ENCODE measurements around the gene MRFAP1L1. TPM values are rescaled to one million over a fixed set of nuclear protein-coding genes. Genes with fewer than 3 reads are reported as not detected.

Gene MRFAP1L1
- total RNA-seq, 1 donor from 2014 or later = 32.9 TPM

- no peaks in the 10 kb centered on the region for H3K27me3 ChIP-seq (ENCODE audit: control insufficient read depth in 3 of 3, insufficient read depth in 3 of 3, low read length in 3 of 3)
- H3K27ac ChIP-seq (ENCODE audit: low read depth, low read length) = no peak overlapping the region
- H3K4me1 ChIP-seq (ENCODE audit: control insufficient read depth in 3 of 3, insufficient read depth in 3 of 3, low read length in 3 of 3) = peaks cover 15 to 25% (median 16%) of the 10 kb centered on the region in 3 donors
- no peaks in the 10 kb centered on the region for H3K9me3 ChIP-seq (ENCODE audit: control insufficient read depth in 3 of 3, low read length in 3 of 3)
- no peak overlapping the region for H3K9ac ChIP-seq (ENCODE audit: low read depth in 1 of 3, low read length in 3 of 3)
- H3K36me3 ChIP-seq (ENCODE audit: control insufficient read depth in 3 of 3, insufficient read depth in 3 of 3, low read length in 3 of 3) = no peaks in the 10 kb centered on the region
- H3K4me3 ChIP-seq (ENCODE audit: low read length in 3 of 3) = no peak overlapping the region
These were observed 40.9 kb upstream of the MRFAP1L1 start for GRCh38 chr4:6750286-6751221.

- Histone ChIP-seq H3K4me1 (ENCODE audit: control insufficient read depth in 3 of 3, insufficient read depth in 3 of 3, low read length in 3 of 3) (peaks cover 15 to 25% (median 16%) of the 10 kb centered on the region in 3 donors), H3K4me3 (ENCODE audit: low read length in 3 of 3) (peak overlapping the region in 1 of 3 donors; percentile 41), H3K27me3 (ENCODE audit: control insufficient read depth in 3 of 3, insufficient read depth in 3 of 3, low read length in 3 of 3) (no peaks in the 10 kb centered on the region), H3K9ac (ENCODE audit: low read depth in 1 of 3, low read length in 3 of 3) (peak overlapping the region in 1 of 3 donors; percentile 70), H3K27ac (ENCODE audit: low read depth, low read length) (peak overlapping the region; percentile 2), H3K36me3 (ENCODE audit: control insufficient read depth in 3 of 3, insufficient read depth in 3 of 3, low read length in 3 of 3) (no peaks in the 10 kb centered on the region), H3K9me3 (ENCODE audit: control insufficient read depth in 3 of 3, low read length in 3 of 3) (no peaks in the 10 kb centered on the region)
These were observed 39.9 kb upstream of the MRFAP1L1 start for GRCh38 chr4:6749340-6750171.

GRCh38 chr4:6748286-6748685 lies 38.6 kb upstream of the MRFAP1L1 start:
- Histone ChIP-seq H3K36me3 (ENCODE audit: control insufficient read depth in 3 of 3, insufficient read depth in 3 of 3, low read length in 3 of 3) (no peaks in the 10 kb centered on the region), H3K9ac (ENCODE audit: low read depth in 1 of 3, low read length in 3 of 3) (no peak overlapping the region), H3K27ac (ENCODE audit: low read depth, low read length) (no peak overlapping the region), H3K4me3 (ENCODE audit: low read length in 3 of 3) (no peak overlapping the region), H3K9me3 (ENCODE audit: control insufficient read depth in 3 of 3, low read length in 3 of 3) (no peaks in the 10 kb centered on the region), H3K27me3 (ENCODE audit: control insufficient read depth in 3 of 3, insufficient read depth in 3 of 3, low read length in 3 of 3) (no peaks in the 10 kb centered on the region), H3K4me1 (ENCODE audit: control insufficient read depth in 3 of 3, insufficient read depth in 3 of 3, low read length in 3 of 3) (peaks cover 15 to 25% (median 16%) of the 10 kb centered on the region in 3 donors)

GRCh38 chr4:6747294-6748051 lies 37.8 kb upstream of the MRFAP1L1 start:
- H3K4me1 ChIP-seq (ENCODE audit: control insufficient read depth in 3 of 3, insufficient read depth in 3 of 3, low read length in 3 of 3) = peaks cover 15 to 25% (median 16%) of the 10 kb centered on the region in 3 donors
- H3K27me3 ChIP-seq (ENCODE audit: control insufficient read depth in 3 of 3, insufficient read depth in 3 of 3, low read length in 3 of 3) = no peaks in the 10 kb centered on the region
- no peak overlapping the region for H3K9ac ChIP-seq (ENCODE audit: low read depth in 1 of 3, low read length in 3 of 3)
- no peak overlapping the region for H3K27ac ChIP-seq (ENCODE audit: low read depth, low read length)
- H3K4me3 ChIP-seq (ENCODE audit: low read length in 3 of 3) = no peak overlapping the region
- no peaks in the 10 kb centered on the region for H3K9me3 ChIP-seq (ENCODE audit: control insufficient read depth in 3 of 3, low read length in 3 of 3)
- no peaks in the 10 kb centered on the region for H3K36me3 ChIP-seq (ENCODE audit: control insufficient read depth in 3 of 3, insufficient read depth in 3 of 3, low read length in 3 of 3)

GRCh38 chr4:6746721-6747293 lies 37.1 kb upstream of the MRFAP1L1 start:
- no peaks in the 10 kb centered on the region for H3K36me3 ChIP-seq (ENCODE audit: control insufficient read depth in 3 of 3, insufficient read depth in 3 of 3, low read length in 3 of 3)

GRCh38 chr4:6742989-6743388 lies 33.3 kb upstream of the MRFAP1L1 start:
- no peak overlapping the region for H3K27ac ChIP-seq (ENCODE audit: low read depth, low read length)
- H3K9ac ChIP-seq (ENCODE audit: low read depth in 1 of 3, low read length in 3 of 3) = no peak overlapping the region
- no peaks in the 10 kb centered on the region for H3K36me3 ChIP-seq (ENCODE audit: control insufficient read depth in 3 of 3, insufficient read depth in 3 of 3, low read length in 3 of 3)
- no peaks in the 10 kb centered on the region for H3K27me3 ChIP-seq (ENCODE audit: control insufficient read depth in 3 of 3, insufficient read depth in 3 of 3, low read length in 3 of 3)
- peaks cover 4 to 11% (median 4%) of the 10 kb centered on the region in 3 donors for H3K4me1 ChIP-seq (ENCODE audit: control insufficient read depth in 3 of 3, insufficient read depth in 3 of 3, low read length in 3 of 3)
- no peaks in the 10 kb centered on the region for H3K9me3 ChIP-seq (ENCODE audit: control insufficient read depth in 3 of 3, low read length in 3 of 3)
- no peak overlapping the region for H3K4me3 ChIP-seq (ENCODE audit: low read length in 3 of 3)

More at GRCh38 chr4:6746721-6747293, 37.1 kb upstream of the MRFAP1L1 start:
- H3K9me3 ChIP-seq (ENCODE audit: control insufficient read depth in 3 of 3, low read length in 3 of 3) = no peaks in the 10 kb centered on the region
- H3K4me3 ChIP-seq (ENCODE audit: low read length in 3 of 3) = no peak overlapping the region
- H3K27me3 ChIP-seq (ENCODE audit: control insufficient read depth in 3 of 3, insufficient read depth in 3 of 3, low read length in 3 of 3) = no peaks in the 10 kb centered on the region
- no peak overlapping the region for H3K27ac ChIP-seq (ENCODE audit: low read depth, low read length)
- H3K4me1 ChIP-seq (ENCODE audit: control insufficient read depth in 3 of 3, insufficient read depth in 3 of 3, low read length in 3 of 3) = peaks cover 14 to 25% (median 16%) of the 10 kb centered on the region in 3 donors
- no peak overlapping the region for H3K9ac ChIP-seq (ENCODE audit: low read depth in 1 of 3, low read length in 3 of 3)

GRCh38 chr4:6742507-6742906 lies 32.8 kb upstream of the MRFAP1L1 start:
- no peaks in the 10 kb centered on the region for H3K36me3 ChIP-seq (ENCODE audit: control insufficient read depth in 3 of 3, insufficient read depth in 3 of 3, low read length in 3 of 3)
- no peak overlapping the region for H3K9ac ChIP-seq (ENCODE audit: low read depth in 1 of 3, low read length in 3 of 3)
- H3K27ac ChIP-seq (ENCODE audit: low read depth, low read length) = no peak overlapping the region
- no peak overlapping the region for H3K4me3 ChIP-seq (ENCODE audit: low read length in 3 of 3)
- H3K9me3 ChIP-seq (ENCODE audit: control insufficient read depth in 3 of 3, low read length in 3 of 3) = no peaks in the 10 kb centered on the region
- H3K27me3 ChIP-seq (ENCODE audit: control insufficient read depth in 3 of 3, insufficient read depth in 3 of 3, low read length in 3 of 3) = no peaks in the 10 kb centered on the region
- peaks cover 0 to 7% (median 1%) of the 10 kb centered on the region in 3 donors for H3K4me1 ChIP-seq (ENCODE audit: control insufficient read depth in 3 of 3, insufficient read depth in 3 of 3, low read length in 3 of 3)

GRCh38 chr4:6740347-6740746 lies 30.7 kb upstream of the MRFAP1L1 start:
- H3K9me3 ChIP-seq (ENCODE audit: control insufficient read depth in 3 of 3, low read length in 3 of 3) = no peaks in the 10 kb centered on the region
- H3K27me3 ChIP-seq (ENCODE audit: control insufficient read depth in 3 of 3, insufficient read depth in 3 of 3, low read length in 3 of 3) = no peaks in the 10 kb centered on the region
- no peaks in the 10 kb centered on the region for H3K4me1 ChIP-seq (ENCODE audit: control insufficient read depth in 3 of 3, insufficient read depth in 3 of 3, low read length in 3 of 3)
- H3K36me3 ChIP-seq (ENCODE audit: control insufficient read depth in 3 of 3, insufficient read depth in 3 of 3, low read length in 3 of 3) = no peaks in the 10 kb centered on the region
- H3K9ac ChIP-seq (ENCODE audit: low read depth in 1 of 3, low read length in 3 of 3) = no peak overlapping the region
- no peak overlapping the region for H3K27ac ChIP-seq (ENCODE audit: low read depth, low read length)
- H3K4me3 ChIP-seq (ENCODE audit: low read length in 3 of 3) = no peak overlapping the region

- Histone ChIP-seq H3K4me3 (ENCODE audit: low read length in 3 of 3) (no peak overlapping the region), H3K27ac (ENCODE audit: low read depth, low read length) (no peak overlapping the region), H3K4me1 (ENCODE audit: control insufficient read depth in 3 of 3, insufficient read depth in 3 of 3, low read length in 3 of 3) (no peaks in the 10 kb centered on the region), H3K9me3 (ENCODE audit: control insufficient read depth in 3 of 3, low read length in 3 of 3) (no peaks in the 10 kb centered on the region), H3K36me3 (ENCODE audit: control insufficient read depth in 3 of 3, insufficient read depth in 3 of 3, low read length in 3 of 3) (no peaks in the 10 kb centered on the region), H3K27me3 (ENCODE audit: control insufficient read depth in 3 of 3, insufficient read depth in 3 of 3, low read length in 3 of 3) (no peaks in the 10 kb centered on the region), H3K9ac (ENCODE audit: low read depth in 1 of 3, low read length in 3 of 3) (no peak overlapping the region)
These were observed 30.3 kb upstream of the MRFAP1L1 start for GRCh38 chr4:6739920-6740319.

Measured in skeletal muscle tissue (tissue), 4 donors.